ENCODE data around the gene SRRT.
A peak's percentile ranks its signal among the peaks of the same experiment; 100 is the strongest.
"Not testable (repeated sequence)": the region's sequence is repeated elsewhere in the genome, so short reads cannot be mapped to it uniquely, and the experiment has no call there.

Gene SRRT

GRCh38 chr7:100874577-100875355 lies at the start of gene SRRT:
TSS of gene SRRT (plus strand) at chr7:100875103. CDS start at chr7:100875591, 488 bp downstream.
- FAIRE-seq: peak; percentile 96

- no peak for FAIRE-seq
Measured at GRCh38 chr7:100825215-100825671, 49.7 kb upstream of the SRRT start.

GRCh38 chr7:100825751-100826513 lies 49.0 kb upstream of the SRRT start:
- FAIRE-seq: no peak

- no peak for FAIRE-seq
Measured at GRCh38 chr7:100826514-100827329, 48.2 kb upstream of the SRRT start.

- no peak for FAIRE-seq
Measured at GRCh38 chr7:100827330-100828226, 47.3 kb upstream of the SRRT start, which contains the start of gene EPHB4. TSS of gene EPHB4 (minus strand) at chr7:100827523. CDS start at chr7:100827030, 493 bp downstream.

- no peak for FAIRE-seq
Measured at GRCh38 chr7:100829150-100829716, 45.7 kb upstream of the SRRT start.

GRCh38 chr7:100830396-100830795 lies 44.5 kb upstream of the SRRT start:
- FAIRE-seq: no peak

GRCh38 chr7:100832281-100832633 lies 42.6 kb upstream of the SRRT start:
- no peak for FAIRE-seq

- peak; percentile 45 for FAIRE-seq
Measured at GRCh38 chr7:100835903-100836811, 38.7 kb upstream of the SRRT start.

GRCh38 chr7:100836812-100837098 lies 38.1 kb upstream of the SRRT start:
- FAIRE-seq: no peak

GRCh38 chr7:100837099-100837836 lies 37.6 kb upstream of the SRRT start:
- FAIRE-seq: peak; percentile 93

GRCh38 chr7:100839361-100839760 lies 35.5 kb upstream of the SRRT start:
- no peak for FAIRE-seq

- FAIRE-seq: no peak
Measured at GRCh38 chr7:100840470-100841100, 34.3 kb upstream of the SRRT start.

- no peak for FAIRE-seq
Measured at GRCh38 chr7:100847360-100847759, 27.5 kb upstream of the SRRT start.

GRCh38 chr7:100852048-100852872 lies 22.6 kb upstream of the SRRT start, which contains the start of gene SLC12A9:
TSS of gene SLC12A9 (plus strand) at chr7:100852713. CDS start at chr7:100854198, 1,485 bp downstream.
- FAIRE-seq: peak; percentile 69

- FAIRE-seq: no peak
Measured at GRCh38 chr7:100854146-100854895, 20.6 kb upstream of the SRRT start.

- FAIRE-seq: not testable (repeated sequence)
Measured at GRCh38 chr7:100854899-100855298, 20.0 kb upstream of the SRRT start.

GRCh38 chr7:100855515-100855914 lies 19.4 kb upstream of the SRRT start:
- FAIRE-seq: no peak

Measured in G401.6 (cell line).